GM19395 (cell line): ENCODE data around the gene BICD2.
A peak's percentile ranks its signal among the peaks of the same experiment; 100 is the strongest.

Source experiments
- ATAC-seq: cut with Tn5 transposase; IDR thresholded peaks from one replicate; pipeline ENCODE4 v1.9.1; 2021; ENCODE audit warnings: mild to moderate bottlenecking, moderate library complexity; ENCODE audit not compliant: unreplicated experiment

BICD2 gene

GRCh38 chr9:92728831-92729734 is 35.5 kb downstream of the BICD2 start:
- peak; percentile 80 for ATAC-seq

GRCh38 chr9:92727716-92728700 is 36.6 kb downstream of the BICD2 start:
- ATAC-seq, result no peak

- no peak for ATAC-seq
Measured at GRCh38 chr9:92726971-92727715, 37.5 kb downstream of the BICD2 start.

- ATAC-seq, result no peak
Measured at GRCh38 chr9:92726348-92726747, 38.3 kb downstream of the BICD2 start.

- ATAC-seq, result no peak
Measured at GRCh38 chr9:92725766-92726165, 38.9 kb downstream of the BICD2 start.

- no peak for ATAC-seq
Measured at GRCh38 chr9:92725266-92725545, 39.4 kb downstream of the BICD2 start.

- ATAC-seq, result no peak
Measured at GRCh38 chr9:92724528-92725265, 39.9 kb downstream of the BICD2 start.

GRCh38 chr9:92723801-92724323 is 40.8 kb downstream of the BICD2 start:
- no peak for ATAC-seq

GRCh38 chr9:92723299-92723625 is 41.4 kb downstream of the BICD2 start:
- no peak for ATAC-seq

- ATAC-seq, result no peak
Measured at GRCh38 chr9:92722386-92723298, 42.0 kb downstream of the BICD2 start.

GRCh38 chr9:92721548-92721947 is 43.1 kb downstream of the BICD2 start:
- ATAC-seq, result no peak

GRCh38 chr9:92720807-92721535 is 43.7 kb downstream of the BICD2 start:
- ATAC-seq, result no peak

- no peak for ATAC-seq
Measured at GRCh38 chr9:92720209-92720765, 44.3 kb downstream of the BICD2 start.

GRCh38 chr9:92719028-92719647 is 45.5 kb downstream of the BICD2 start:
- no peak for ATAC-seq

- no peak for ATAC-seq
Measured at GRCh38 chr9:92718086-92719001, 46.3 kb downstream of the BICD2 start.

GRCh38 chr9:92717201-92718085 is 47.2 kb downstream of the BICD2 start:
- no peak for ATAC-seq
